Lung (tissue), 12 donors: ENCODE results near the gene C22orf31. TPM values are rescaled to one million over a fixed set of nuclear protein-coding genes. Genes with fewer than 3 reads are reported as not detected.

ENCODE experiments used
- ATAC-seq: fragments of 200-7000 bp; cut with Tn5 transposase; one replicate; pipeline ENCODE4 v1.9.1; 2020; ENCODE audit warnings: moderate number of reproducible peaks; ENCODE audit not compliant: insufficient read depth, low FRiP score
- DNase-seq, 3 donors: peaks; one replicate each; pipeline ENCODE4 v3.0.0-alpha.2; 2013 to 2017
- H3K27ac ChIP-seq, 2 donors: one replicate each; pipeline ENCODE4 v1.5.1; 2013; ENCODE audit warnings: mild to moderate bottlenecking in 2 of 2, moderate library complexity in 2 of 2, control low read depth in 1 of 2, inconsistent platforms in 1 of 2, low read depth in 1 of 2, low read length in 1 of 2
- H3K27me3 ChIP-seq, 3 donors: one replicate each; pipeline ENCODE4 v1.5.1; 2013; ENCODE audit warnings: low read length in 2 of 3; ENCODE audit not compliant: control insufficient read depth in 3 of 3, insufficient read depth in 3 of 3
- H3K36me3 ChIP-seq, 4 donors: one replicate each; pipeline ENCODE4 v1.5.1; 2013; ENCODE audit warnings: low read length in 4 of 4, mild to moderate bottlenecking in 1 of 4, moderate library complexity in 1 of 4; ENCODE audit not compliant: control insufficient read depth in 4 of 4, insufficient read depth in 4 of 4
- H3K4me1 ChIP-seq, 5 donors: one replicate each; pipeline ENCODE4 v1.5.1; 2013; ENCODE audit warnings: low read length in 5 of 5, mild to moderate bottlenecking in 2 of 5, moderate library complexity in 1 of 5; ENCODE audit not compliant: control insufficient read depth in 5 of 5, insufficient read depth in 5 of 5
- H3K4me3 ChIP-seq: one replicate; pipeline ENCODE4 v1.5.1; 2013; ENCODE audit warnings: mild to moderate bottlenecking, control low read depth, moderate library complexity
- H3K9ac ChIP-seq, 2 donors: one replicate each; pipeline ENCODE4 v1.5.1; 2013; ENCODE audit warnings: low read length in 2 of 2, control low read depth in 1 of 2; ENCODE audit not compliant: insufficient read depth in 1 of 2
- H3K9me3 ChIP-seq, 4 donors: one replicate each; pipeline ENCODE4 v1.5.1; 2013; ENCODE audit warnings: low read length in 3 of 4, mild to moderate bottlenecking in 1 of 4, moderate library complexity in 1 of 4; ENCODE audit not compliant: control insufficient read depth in 4 of 4, insufficient read depth in 3 of 4
- CTCF ChIP-seq: IDR thresholded peaks from 2 replicates; pipeline ENCODE4 v1.5.1; 2012; ENCODE audit warnings: mild to moderate bottlenecking; ENCODE audit errors: control extremely low read depth, extremely low read depth
- WGBS, 2 donors: extraction: QIAGEN DNeasy Blood & Tissue Kit; methylation state at CpG; one replicate each; pipeline ENCODE4 v1.1.7; 2013; 5-methylcytosine and 5-hydroxymethylcytosine counted together
- polyA plus RNA-seq, 2 donors: library from polyadenylated mRNA; stranded (reverse); fragments of 200-250 nt; gene quantifications; one replicate each; pipeline ENCODE4 v1.2.1, GENCODE V29; 2013
- total RNA-seq, 2 donors: library from RNA; depleted of rRNA in 1 of 2; stranded (reverse); fragments of >200 nt in 1 of 2; gene quantifications; one replicate each; pipeline ENCODE4 v1.2.1, GENCODE V29; 2014 to 2021
- donor health status: control.
- donor health status: control.
- donor health status: Bipolar disorder and iron deficiency.
- donor health status: healthy.
- donor health status: DM: yes; HTN: yes; CAD: no.

Gene C22orf31
- total and polyA plus RNA-seq, 4 donors = 0.07 to 0.30 TPM; not detected in 2

GRCh38 chr22:29070490-29070889, 8.9 kb upstream of the C22orf31 start:
- no peaks in the 10 kb centered on the region for H3K9me3 ChIP-seq
- H3K4me3 ChIP-seq = no peak overlapping the region
- H3K27ac ChIP-seq = no peak overlapping the region
- no peak overlapping the region for H3K9ac ChIP-seq
- no peaks in the 10 kb centered on the region for H3K36me3 ChIP-seq
- H3K27me3 ChIP-seq = no peaks in the 10 kb centered on the region
- WGBS, 2 donors = 93 to 95% methylated on average over 4 of the region's 4 CpGs
- ATAC-seq (no peak), DNase-seq (peak in 1 of 3 donors; percentile 14)
- H3K4me1 ChIP-seq = peaks cover 0 to 25% (median 6%) of the 10 kb centered on the region in 5 donors
- no peak for TF ChIP-seq CTCF

GRCh38 chr22:29069463-29069862, 7.8 kb upstream of the C22orf31 start:
- ATAC-seq = no peak
- no peak overlapping the region for H3K4me3 ChIP-seq
- 86 to 92% methylated on average over 4 of the region's 4 CpGs for WGBS, 2 donors
- H3K27me3 ChIP-seq = no peaks in the 10 kb centered on the region
- no peak for TF ChIP-seq CTCF
- no peak overlapping the region for H3K27ac ChIP-seq
- peaks cover 0 to 16% (median 3%) of the 10 kb centered on the region in 5 donors for H3K4me1 ChIP-seq
- no peaks in the 10 kb centered on the region for H3K9me3 ChIP-seq
- H3K9ac ChIP-seq = no peak overlapping the region
- no peaks in the 10 kb centered on the region for H3K36me3 ChIP-seq
- DNase-seq = peak in 1 of 3 donors; percentile 10

- Histone ChIP-seq H3K9me3 (no peaks in the 10 kb centered on the region), H3K27ac (no peak overlapping the region), H3K36me3 (no peaks in the 10 kb centered on the region), H3K4me3 (no peak overlapping the region), H3K27me3 (no peaks in the 10 kb centered on the region), H3K9ac (no peak overlapping the region), H3K4me1 (peaks cover 0 to 5% (median 0%) of the 10 kb centered on the region in 5 donors)
- ATAC-seq = no peak
- peak in 1 of 3 donors; percentile 23 for DNase-seq
- TF ChIP-seq CTCF = no peak
- 18 to 34% methylated on average over 7 of the region's 7 CpGs for WGBS, 2 donors
Observed at GRCh38 chr22:29065468-29066190, 4.0 kb upstream of the C22orf31 start.
